OCI-LY7 (cell line): ENCODE data around the gene DOK3.

Experiments used
- EZH2phosphoT487 ChIP-seq: fragments of 200-600 bp; sonication (generic); IDR thresholded peaks from 2 replicates; pipeline ENCODE4 v1.6.1; 2018; ENCODE audit warnings: low read depth, borderline replicate concordance, mild to moderate bottlenecking, mixed run types, antibody characterized with exemption, low read length, moderate library complexity, mixed read lengths
- TF ChIP-seq, protein P1 (sequence below): fragments of 200-600 bp; sonication (generic); conservative IDR thresholded peaks from 2 replicates; pipeline ENCODE4 v1.5.1; 2014; ENCODE audit warnings: mild to moderate bottlenecking, antibody characterized with exemption, low read length, moderate library complexity, mixed read lengths

GRCh38 chr5:177513500-177513899, 3.9 kb upstream of the DOK3 start:
- TF ChIP-seq, protein P1, sequence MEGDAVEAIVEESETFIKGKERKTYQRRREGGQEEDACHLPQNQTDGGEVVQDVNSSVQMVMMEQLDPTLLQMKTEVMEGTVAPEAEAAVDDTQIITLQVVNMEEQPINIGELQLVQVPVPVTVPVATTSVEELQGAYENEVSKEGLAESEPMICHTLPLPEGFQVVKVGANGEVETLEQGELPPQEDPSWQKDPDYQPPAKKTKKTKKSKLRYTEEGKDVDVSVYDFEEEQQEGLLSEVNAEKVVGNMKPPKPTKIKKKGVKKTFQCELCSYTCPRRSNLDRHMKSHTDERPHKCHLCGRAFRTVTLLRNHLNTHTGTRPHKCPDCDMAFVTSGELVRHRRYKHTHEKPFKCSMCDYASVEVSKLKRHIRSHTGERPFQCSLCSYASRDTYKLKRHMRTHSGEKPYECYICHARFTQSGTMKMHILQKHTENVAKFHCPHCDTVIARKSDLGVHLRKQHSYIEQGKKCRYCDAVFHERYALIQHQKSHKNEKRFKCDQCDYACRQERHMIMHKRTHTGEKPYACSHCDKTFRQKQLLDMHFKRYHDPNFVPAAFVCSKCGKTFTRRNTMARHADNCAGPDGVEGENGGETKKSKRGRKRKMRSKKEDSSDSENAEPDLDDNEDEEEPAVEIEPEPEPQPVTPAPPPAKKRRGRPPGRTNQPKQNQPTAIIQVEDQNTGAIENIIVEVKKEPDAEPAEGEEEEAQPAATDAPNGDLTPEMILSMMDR = no peak
- TF ChIP-seq EZH2phosphoT487 = no peak
